ENCODE measurements around the gene UBP1.

GRCh38 chr3:33430061-33430460 lies 10.1 kb downstream of the UBP1 start:
- TF ChIP-seq CTCF (IDR thresholded peaks at IDR 0.05) (no peak), POLR2A (IDR thresholded peaks at IDR 0.05) (no peak)
